ENCODE data around the gene DHX30. TPM values are rescaled to one million over a fixed set of nuclear protein-coding genes. Genes with fewer than 3 reads are reported as not detected.

Gene DHX30
- total RNA-seq, 3 donors from 2014 or later (not counting 1 experiment from before 2014, with no cell fraction given) = 72.0 to 83.4 (median 82.1) TPM

DNA sequence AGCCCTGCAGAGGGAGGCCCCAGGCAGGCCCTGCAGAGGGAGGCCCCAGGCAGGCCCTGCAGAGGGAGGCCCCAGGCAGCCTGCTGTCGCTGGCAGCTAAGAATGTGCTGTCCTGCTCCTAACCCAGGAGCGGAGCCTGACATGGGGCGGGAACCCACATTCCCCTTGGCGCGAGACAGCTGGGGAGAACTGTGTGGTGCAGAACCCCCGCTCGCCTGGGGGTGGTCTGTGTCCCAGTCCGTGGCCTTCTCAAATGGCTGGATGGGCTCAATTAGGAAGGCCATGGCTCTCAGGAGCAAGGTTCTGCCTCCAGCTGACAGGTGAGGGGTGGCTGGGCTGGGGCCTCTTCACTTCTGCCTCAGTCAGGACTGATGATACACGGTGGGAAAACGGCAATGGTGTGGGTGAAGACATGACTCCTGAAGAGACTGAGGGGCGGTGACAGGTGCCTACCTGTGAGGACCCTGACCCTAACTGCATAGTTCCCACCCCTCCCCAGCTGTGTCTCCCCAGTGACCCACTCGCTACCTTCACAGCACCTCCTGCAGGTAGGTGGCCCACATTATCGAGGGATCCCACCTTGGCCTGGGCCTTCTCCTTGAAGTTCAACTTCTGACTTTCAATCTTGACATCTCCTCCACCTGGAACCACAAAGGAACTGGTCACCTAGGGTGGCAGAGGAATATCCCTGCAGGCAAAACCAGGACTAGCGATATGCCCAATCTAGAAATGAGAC lies 52.0 kb downstream of the DHX30 start:
- H3K27ac ChIP-seq (ENCODE audit: low read length) = no peak overlapping the region
- intact Hi-C loops (cut with micrococcal nuclease) = no loop called here
- H3K4me3 Mint-ChIP-seq = no peak overlapping the region
- no peak for ATAC-seq
- H3K36me3 Mint-ChIP-seq = no peaks in the 10 kb centered on the region
- no peak overlapping the region for H3K27ac Mint-ChIP-seq
- H3K4me1 Mint-ChIP-seq = no peaks in the 10 kb centered on the region
- no peak for TF ChIP-seq CTCF (IDR thresholded peaks at IDR 0.05)
- no peaks in the 10 kb centered on the region for H3K9me3 Mint-ChIP-seq
- no peaks in the 10 kb centered on the region for H3K4me1 ChIP-seq (ENCODE audit: control insufficient read depth, insufficient read depth, low read length)
- H3K9me3 ChIP-seq (ENCODE audit: control insufficient read depth, insufficient read depth, low read length) = no peaks in the 10 kb centered on the region
- H3K36me3 ChIP-seq (ENCODE audit: control insufficient read depth, insufficient read depth, low read length) = peaks cover 41% of the 10 kb centered on the region
- H3K4me3 ChIP-seq (ENCODE audit: low read length) = no peak overlapping the region
- no peaks in the 10 kb centered on the region for H3K27me3 Mint-ChIP-seq (ENCODE audit: low read depth in 2 of 2)
- WGBS (ENCODE audit: insufficient coverage) = 98% methylated on average over 14 of the region's 14 CpGs
- no peaks in the 10 kb centered on the region for H3K27me3 ChIP-seq (ENCODE audit: control insufficient read depth, insufficient read depth, low read length)
- no peak for DNase-seq

- no peak overlapping the region for H3K27ac Mint-ChIP-seq
- no peak overlapping the region for H3K4me3 Mint-ChIP-seq
- no peak overlapping the region for H3K4me3 ChIP-seq (ENCODE audit: low read length)
- H3K36me3 Mint-ChIP-seq = no peaks in the 10 kb centered on the region
- no peaks in the 10 kb centered on the region for H3K4me1 Mint-ChIP-seq
- H3K27me3 ChIP-seq (ENCODE audit: control insufficient read depth, insufficient read depth, low read length) = no peaks in the 10 kb centered on the region
- intact Hi-C loops (cut with micrococcal nuclease) = no loop called here
- DNase-seq = no peak
- H3K36me3 ChIP-seq (ENCODE audit: control insufficient read depth, insufficient read depth, low read length) = peaks cover 34% of the 10 kb centered on the region
- no peak for ATAC-seq
- H3K9me3 ChIP-seq (ENCODE audit: control insufficient read depth, insufficient read depth, low read length) = no peaks in the 10 kb centered on the region
- WGBS (ENCODE audit: insufficient coverage) = 96% methylated on average over 21 of the region's 21 CpGs
- no peaks in the 10 kb centered on the region for H3K4me1 ChIP-seq (ENCODE audit: control insufficient read depth, insufficient read depth, low read length)
- TF ChIP-seq CTCF (IDR thresholded peaks at IDR 0.05) = no peak
- H3K27ac ChIP-seq (ENCODE audit: low read length) = no peak overlapping the region
- no peaks in the 10 kb centered on the region for H3K9me3 Mint-ChIP-seq
- no peaks in the 10 kb centered on the region for H3K27me3 Mint-ChIP-seq (ENCODE audit: low read depth in 2 of 2)
Measured at GRCh38 chr3:47855461-47856383, 52.8 kb downstream of the DHX30 start.

DNA sequence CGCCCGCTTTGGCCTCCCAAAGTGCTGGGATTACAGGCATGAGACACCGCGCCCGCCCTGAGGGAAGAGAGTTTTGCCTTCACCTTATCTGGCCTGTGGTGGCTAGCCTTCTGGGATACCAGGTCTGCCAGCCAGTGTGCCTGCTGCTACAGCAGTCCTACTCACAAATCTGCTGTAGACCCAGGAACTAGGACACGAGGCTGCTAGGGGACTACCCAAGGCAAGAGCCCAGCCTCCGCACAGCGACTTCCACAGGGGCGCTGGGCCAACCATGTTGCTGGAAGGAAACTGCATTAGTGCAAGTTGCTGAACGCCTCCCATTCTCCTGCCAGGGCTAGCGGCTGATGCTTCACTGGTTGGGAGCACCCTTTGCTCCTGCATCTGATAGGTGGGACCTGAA lies 53.7 kb downstream of the DHX30 start:
- Histone ChIP-seq H3K27me3 (ENCODE audit: control insufficient read depth, insufficient read depth, low read length) (no peaks in the 10 kb centered on the region), H3K4me1 (ENCODE audit: control insufficient read depth, insufficient read depth, low read length) (no peaks in the 10 kb centered on the region), H3K9me3 (ENCODE audit: control insufficient read depth, insufficient read depth, low read length) (no peaks in the 10 kb centered on the region), H3K36me3 (ENCODE audit: control insufficient read depth, insufficient read depth, low read length) (peaks cover 30% of the 10 kb centered on the region), H3K4me3 (ENCODE audit: low read length) (no peak overlapping the region), H3K27ac (ENCODE audit: low read length) (no peak overlapping the region)
- no peak for ATAC-seq
- no peak for TF ChIP-seq CTCF (IDR thresholded peaks at IDR 0.05)
- no peak overlapping the region for H3K27ac Mint-ChIP-seq
- H3K9me3 Mint-ChIP-seq = no peaks in the 10 kb centered on the region
- H3K36me3 Mint-ChIP-seq = no peaks in the 10 kb centered on the region
- intact Hi-C loops (cut with micrococcal nuclease) = no loop called here
- no peak overlapping the region for H3K4me3 Mint-ChIP-seq
- no peaks in the 10 kb centered on the region for H3K27me3 Mint-ChIP-seq (ENCODE audit: low read depth in 2 of 2)
- 98% methylated on average over 11 of the region's 11 CpGs for WGBS (ENCODE audit: insufficient coverage)
- H3K4me1 Mint-ChIP-seq = no peaks in the 10 kb centered on the region
- no peak for DNase-seq
